GM23248 (cell line): Measurements from ENCODE around the gene ITPKB. TPM values are rescaled to one million over a fixed set of nuclear protein-coding genes. Genes with fewer than 3 reads are reported as not detected.
"Not testable (repeated sequence)": the region's sequence is repeated elsewhere in the genome, so short reads cannot be mapped to it uniquely, and the experiment has no call there.

ENCODE experiments used
- DNase-seq: peaks from one replicate; pipeline ENCODE4 v3.0.0-alpha.2; 2015
- H2AFZ ChIP-seq: fragments of 200-600 bp; sonication (generic); 2 replicates; pipeline ENCODE4 v1.6.1; 2016; ENCODE audit warnings: antibody characterized with exemption
- H3F3A ChIP-seq: fragments of 200-600 bp; sonication (generic); 2 replicates; pipeline ENCODE4 v1.6.1; 2016; ENCODE audit warnings: mild to moderate bottlenecking, antibody characterized with exemption, mixed run types; ENCODE audit not compliant: insufficient read depth
- H3K27ac ChIP-seq: fragments of 200-600 bp; sonication (generic); 2 replicates; pipeline ENCODE4 v1.5.1; 2016; ENCODE audit warnings: mild to moderate bottlenecking
- H3K27me3 ChIP-seq: fragments of 200-600 bp; sonication (generic); replicated peaks from 2 replicates; pipeline ENCODE4 v1.6.1; 2016; ENCODE audit warnings: mild to moderate bottlenecking; ENCODE audit not compliant: insufficient read depth
- H3K36me3 ChIP-seq: fragments of 200-600 bp; sonication (generic); 2 replicates; pipeline ENCODE4 v1.6.1; 2016; ENCODE audit warnings: low read depth, mild to moderate bottlenecking
- H3K4me1 ChIP-seq: fragments of 200-600 bp; sonication (generic); 2 replicates; pipeline ENCODE4 v1.6.1; 2016; ENCODE audit warnings: mild to moderate bottlenecking; ENCODE audit not compliant: insufficient read depth
- H3K4me2 ChIP-seq: fragments of 200-600 bp; sonication (generic); one replicate; pipeline ENCODE4 v1.6.1; 2016; ENCODE audit warnings: mild to moderate bottlenecking; ENCODE audit not compliant: unreplicated experiment
- H3K4me3 ChIP-seq: fragments of 200-600 bp; sonication (generic); 2 replicates; pipeline ENCODE4 v1.5.1; 2016; ENCODE audit warnings: mild to moderate bottlenecking
- H3K79me2 ChIP-seq: fragments of 200-600 bp; sonication (generic); 2 replicates; pipeline ENCODE4 v1.6.1; 2016; ENCODE audit warnings: mild to moderate bottlenecking; ENCODE audit not compliant: insufficient read depth
- H3K9ac ChIP-seq: fragments of 200-600 bp; sonication (generic); 2 replicates; pipeline ENCODE4 v1.6.1; 2016; ENCODE audit warnings: mild to moderate bottlenecking
- H3K9me2 ChIP-seq: fragments of 200-600 bp; sonication (generic); 2 replicates; pipeline ENCODE4 v1.6.1; 2016; ENCODE audit warnings: mixed run types, mild to moderate bottlenecking, moderate library complexity; ENCODE audit not compliant: insufficient read depth
- H3K9me3 ChIP-seq: fragments of 200-600 bp; sonication (generic); one replicate; pipeline ENCODE4 v1.6.1; 2017; ENCODE audit warnings: low read depth
- H4K20me1 ChIP-seq: fragments of 200-600 bp; sonication (generic); 2 replicates; pipeline ENCODE4 v1.6.0; 2016; ENCODE audit not compliant: insufficient read depth
- EZH2 ChIP-seq: fragments of 200-600 bp; sonication (generic); IDR thresholded peaks from 2 replicates; pipeline ENCODE4 v1.6.1; 2018; ENCODE audit warnings: antibody characterized with exemption, mild to moderate bottlenecking; ENCODE audit not compliant: insufficient read depth, poor library complexity, severe bottlenecking
- EZH2phosphoT487 ChIP-seq: fragments of 200-600 bp; sonication (generic); IDR thresholded peaks from 2 replicates; pipeline ENCODE4 v1.6.1; 2018; ENCODE audit warnings: antibody characterized with exemption, moderate library complexity, mild to moderate bottlenecking, low read depth; ENCODE audit not compliant: insufficient read depth
- WGBS, 2 experiments: methylation state at CpG; one replicate each; pipeline ENCODE4 v1.1.6; 2015 to 2017; ENCODE audit warnings: low lambda C conversion rate in 2 of 2, low coverage in 1 of 2; ENCODE audit errors: missing lambda C conversion rate in 2 of 2; 5-methylcytosine and 5-hydroxymethylcytosine counted together
- in situ Hi-C: fragments of 300-500 bp; cut with MboI; formaldehyde crosslinking; loops from 2 replicates; pipeline ENCODE4 v1.15.0; 2020
- polyA plus RNA-seq: library from polyadenylated mRNA; unstranded; fragments of >200 nt; fragmentation: Nextera tagmentation; extraction: Ambion mirVana; gene quantifications from 2 replicates; pipeline ENCODE4 v1.2.1, GENCODE V29; 2016
- total RNA-seq: library from RNA; depleted of rRNA; stranded (reverse); fragments of >200 nt; shearing (Covaris generic); gene quantifications from 2 replicates; pipeline ENCODE4 v1.2.3, GENCODE V29; 2014

ITPKB gene
- total and polyA plus RNA-seq, 2 experiments from 2014 or later, result 0.26 to 0.86 TPM

DNA sequence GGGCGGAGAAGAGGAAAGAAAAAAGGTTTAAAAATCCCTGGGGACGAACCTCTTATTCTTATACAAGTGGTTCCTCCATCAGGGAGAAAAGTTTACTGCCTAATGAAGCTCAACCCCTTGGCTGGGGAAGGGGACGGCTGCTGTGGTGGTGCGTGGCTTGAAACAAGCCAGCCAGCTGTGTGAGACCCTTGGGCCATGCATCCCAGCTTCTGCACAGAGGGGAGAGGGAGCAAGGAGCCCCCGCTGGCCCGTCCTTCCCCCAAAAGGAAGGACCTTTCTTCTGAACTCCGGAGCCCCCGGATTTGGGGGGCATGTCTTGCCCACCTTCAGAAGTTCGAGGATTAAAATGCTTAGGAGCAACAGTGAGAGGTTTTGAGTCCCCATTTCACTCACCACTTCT, 123.2 kb downstream of the ITPKB start:
- peaks cover 26% of the 10 kb centered on the region for H3K27me3 ChIP-seq
- no peaks in the 10 kb centered on the region for H4K20me1 ChIP-seq
- H3K9me2 ChIP-seq, result no peaks in the 10 kb centered on the region
- H3K9me3 ChIP-seq, result no peaks in the 10 kb centered on the region
- H2AFZ ChIP-seq, result no peak overlapping the region
- H3K9ac ChIP-seq, result no peak overlapping the region
- in situ Hi-C loops, result no loop called here
- DNase-seq, result no peak
- no peak overlapping the region for H3K27ac ChIP-seq
- no peaks in the 10 kb centered on the region for H3K36me3 ChIP-seq
- H3K79me2 ChIP-seq, result no peaks in the 10 kb centered on the region
- no peak overlapping the region for H3K4me3 ChIP-seq
- WGBS, 2 experiments, result 61 to 65% methylated on average over 9 of the region's 9 CpGs
- H3F3A ChIP-seq, result no peaks in the 10 kb centered on the region
- H3K4me1 ChIP-seq, result no peaks in the 10 kb centered on the region
- TF ChIP-seq EZH2phosphoT487 (no peak), EZH2 (no peak)
- no peak overlapping the region for H3K4me2 ChIP-seq

GRCh38 chr1:226611980-226612379, 127.1 kb downstream of the ITPKB start:
- DNase-seq, H3K27ac ChIP-seq, H3K79me2 ChIP-seq, in situ Hi-C loops, H3F3A ChIP-seq, H3K9me3 ChIP-seq, H4K20me1 ChIP-seq, H3K4me3 ChIP-seq, H3K9me2 ChIP-seq, H3K36me3 ChIP-seq, H3K4me2 ChIP-seq, H3K4me1 ChIP-seq, H2AFZ ChIP-seq, H3K9ac ChIP-seq: not testable (repeated sequence)
- 69 to 76% methylated on average over 6 of the region's 6 CpGs for WGBS, 2 experiments
- peaks cover 25% of the 10 kb centered on the region for H3K27me3 ChIP-seq

- Histone ChIP-seq H3K27ac (no peak overlapping the region), H3K36me3 (no peaks in the 10 kb centered on the region), H3K4me1 (no peaks in the 10 kb centered on the region), H2AFZ (no peak overlapping the region), H3K27me3 (peaks cover 25% of the 10 kb centered on the region), H3K9me3 (no peaks in the 10 kb centered on the region), H3K4me2 (no peak overlapping the region), H3K79me2 (no peaks in the 10 kb centered on the region), H3K4me3 (no peak overlapping the region), H4K20me1 (no peaks in the 10 kb centered on the region), H3F3A (no peaks in the 10 kb centered on the region), H3K9me2 (no peaks in the 10 kb centered on the region), H3K9ac (no peak overlapping the region)
- in situ Hi-C loops, result no loop called here
- DNase-seq, result no peak
- 63 to 72% methylated on average over 8 of the region's 8 CpGs for WGBS, 2 experiments
- no peak for TF ChIP-seq EZH2phosphoT487
- TF ChIP-seq EZH2, result no peak
Observed at GRCh38 chr1:226611301-226611700, 127.8 kb downstream of the ITPKB start.

DNA sequence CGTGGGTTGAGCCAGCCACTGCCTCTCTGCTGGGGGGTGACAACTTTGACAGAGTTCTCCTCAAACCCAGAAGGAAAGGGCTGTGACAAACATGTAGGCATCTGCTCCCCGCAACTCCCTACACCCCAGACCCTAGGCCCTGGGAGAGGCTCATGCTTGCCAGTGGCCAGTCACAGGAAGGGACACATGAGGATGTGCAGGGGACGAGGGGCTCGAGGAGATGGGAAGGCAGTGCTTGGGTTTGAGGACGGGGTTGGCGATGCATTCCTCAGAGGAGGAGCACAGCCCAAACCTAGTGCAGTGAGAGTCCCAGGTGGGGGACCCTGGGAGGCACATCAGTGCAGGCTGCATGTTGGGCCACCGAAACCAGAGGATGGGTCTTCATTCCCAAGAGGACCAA, 128.4 kb downstream of the ITPKB start:
- H3K27ac ChIP-seq, result no peak overlapping the region
- no peaks in the 10 kb centered on the region for H3K79me2 ChIP-seq
- H3K36me3 ChIP-seq, result no peaks in the 10 kb centered on the region
- H3K4me1 ChIP-seq, result no peaks in the 10 kb centered on the region
- in situ Hi-C loops, result no loop called here
- H4K20me1 ChIP-seq, result no peaks in the 10 kb centered on the region
- WGBS, 2 experiments, result 42 to 50% methylated on average over 6 to 7 of the region's 7 CpGs
- no peak overlapping the region for H3K4me3 ChIP-seq
- no peak overlapping the region for H2AFZ ChIP-seq
- no peaks in the 10 kb centered on the region for H3K9me2 ChIP-seq
- no peak for DNase-seq
- no peaks in the 10 kb centered on the region for H3F3A ChIP-seq
- H3K9ac ChIP-seq, result no peak overlapping the region
- TF ChIP-seq EZH2phosphoT487 (no peak), EZH2 (no peak)
- H3K4me2 ChIP-seq, result no peak overlapping the region
- H3K9me3 ChIP-seq, result no peaks in the 10 kb centered on the region
- H3K27me3 ChIP-seq, result peaks cover 25% of the 10 kb centered on the region

- Histone ChIP-seq H3K27ac (no peak overlapping the region), H3K79me2 (no peaks in the 10 kb centered on the region), H3K9me3 (no peaks in the 10 kb centered on the region), H3K4me1 (no peaks in the 10 kb centered on the region; the same call in 1 of the 2 replicates), H3F3A (no peaks in the 10 kb centered on the region), H3K4me2 (no peak overlapping the region), H3K27me3 (peaks cover 25% of the 10 kb centered on the region), H4K20me1 (no peaks in the 10 kb centered on the region), H2AFZ (no peak overlapping the region), H3K9me2 (no peaks in the 10 kb centered on the region), H3K36me3 (no peaks in the 10 kb centered on the region), H3K9ac (no peak overlapping the region), H3K4me3 (no peak overlapping the region)
- WGBS, 2 experiments, result 55 to 56% methylated on average over 11 of the region's 11 CpGs
- in situ Hi-C loops, result no loop called here
- no peak for DNase-seq
- TF ChIP-seq EZH2 (no peak), EZH2phosphoT487 (no peak)
Observed at GRCh38 chr1:226609836-226610455, 129.1 kb downstream of the ITPKB start.
